Esophagus muscularis mucosa (tissue), 4 donors: ENCODE data around the gene DOCK11. TPM values are rescaled to one million over a fixed set of nuclear protein-coding genes. Genes with fewer than 3 reads are reported as not detected.
"Not testable (repeated sequence)": the region's sequence is repeated elsewhere in the genome, so short reads cannot be mapped to it uniquely, and the experiment has no call there.

Experiments
- DNase-seq: peaks from one replicate; pipeline ENCODE4 v3.0.0-alpha.2; 2017; ENCODE audit errors: extremely low spot score
- H3K27ac ChIP-seq, 4 donors: fragments of 200-600 bp; sonication (generic); replicated peaks in 1 of 4; 1 replicate in 3 of 4; 2 replicates in 1 of 4; pipeline ENCODE4 v1.5.1; 2016 to 2019; ENCODE audit warnings: mild to moderate bottlenecking in 1 of 4
- H3K27me3 ChIP-seq, 4 donors: fragments of 200-600 bp; sonication (generic); one replicate each; pipeline versions ENCODE4 v1.5.1 to v1.6.0; 2016 to 2019
- H3K36me3 ChIP-seq, 4 donors: fragments of 200-600 bp; sonication (generic); one replicate each; pipeline ENCODE4 v1.5.1; 2016 to 2019
- H3K4me1 ChIP-seq, 4 donors: fragments of 200-600 bp; sonication (generic); one replicate each; pipeline ENCODE4 v1.5.1; 2016 to 2019
- H3K4me3 ChIP-seq, 4 donors: fragments of 200-600 bp; sonication (generic); 1 replicate in 2 of 4; 2 replicates in 2 of 4; pipeline ENCODE4 v1.5.1; 2016 to 2019; ENCODE audit warnings: mild to moderate bottlenecking in 4 of 4, moderate library complexity in 1 of 4
- H3K9me3 ChIP-seq, 4 donors: fragments of 200-600 bp; sonication (generic); 1 replicate in 3 of 4; 2 replicates in 1 of 4; pipeline ENCODE4 v1.5.1; 2016 to 2019
- EP300 ChIP-seq: sonication (generic); formaldehyde crosslinking; IDR thresholded peaks from one replicate; pipeline ENCODE4 v1.6.1; 2017; ENCODE audit warnings: antibody characterized with exemption
- POLR2A ChIP-seq: fragments of 450-650 bp; IDR thresholded peaks from one replicate; pipeline ENCODE4 v1.6.1; 2017; ENCODE audit warnings: antibody characterized with exemption, moderate library complexity, mild to moderate bottlenecking, low read depth
- POLR2AphosphoS5 ChIP-seq, 2 donors: sonication (generic); formaldehyde crosslinking; IDR thresholded peaks; one replicate each; pipeline ENCODE4 v1.6.1; 2017; ENCODE audit warnings: antibody characterized with exemption in 2 of 2
- WGBS: methylation state at CpG from one replicate; pipeline ENCODE4 v1.1.5; 2018; 5-methylcytosine and 5-hydroxymethylcytosine counted together
- intact Hi-C: fragments of 100-400 bp; cut with DNase I; formaldehyde crosslinking; loops from one replicate; pipeline ENCODE4 v1.15.1; 2023
- total RNA-seq, 4 donors: library from RNA; depleted of rRNA; stranded (reverse); fragments of >200 nt; gene quantifications; one replicate each; pipeline versions ENCODE4 v1.1.0 to v1.2.1, GENCODE V29; 2016
- TF ChIP-seq, protein P1 (sequence below), 3 experiments: fragments of 200-600 bp in 2 of 3; fragments of 450-650 bp in 1 of 3; sonication (generic) in 2 of 3; IDR thresholded peaks; one replicate each; pipeline ENCODE4 v1.5.1; 2017 to 2019; ENCODE audit warnings: antibody characterized with exemption in 3 of 3, mild to moderate bottlenecking in 2 of 3, moderate library complexity in 1 of 3

The DOCK11 gene
- total RNA-seq, 4 donors from 2014 or later = 62.0 to 103 (median 64.7) TPM

DNA sequence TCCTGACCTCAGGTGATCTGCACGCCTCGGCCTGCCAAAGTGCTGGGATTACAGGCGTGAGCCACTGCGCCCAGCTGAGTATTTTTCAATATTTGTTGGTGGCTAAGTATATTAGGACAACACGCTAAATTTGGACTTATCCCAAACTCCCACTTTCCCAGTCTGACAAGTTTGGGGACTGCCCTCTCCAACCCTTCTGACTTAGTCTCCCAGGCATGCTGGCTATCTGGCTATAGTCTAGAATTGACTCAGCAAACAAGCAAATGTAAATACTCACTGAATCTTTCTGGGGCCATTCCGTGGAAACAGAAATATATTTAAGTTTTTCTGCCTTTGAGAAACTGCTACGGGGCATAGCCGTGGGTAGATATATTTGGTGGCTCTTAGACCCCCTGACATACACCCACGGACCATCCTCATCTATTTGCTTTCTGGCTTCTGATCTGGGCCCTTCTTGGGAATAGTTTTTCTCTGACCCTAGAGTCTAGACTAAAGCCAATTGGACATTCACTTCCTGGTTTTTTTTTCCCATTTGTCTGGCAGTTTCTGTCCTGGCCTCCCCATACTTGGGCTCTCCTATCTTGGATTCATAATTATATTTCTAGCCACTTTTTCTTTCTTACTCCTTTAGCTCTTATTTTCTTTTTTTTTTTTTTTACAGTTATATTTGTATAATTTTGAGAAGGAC lies 11.3 kb upstream of the DOCK11 start:
- H3K36me3 ChIP-seq = no peaks in the 10 kb centered on the region
- DNase-seq = no peak
- no peaks in the 10 kb centered on the region for H3K9me3 ChIP-seq
- H3K27me3 ChIP-seq = no peaks in the 10 kb centered on the region
- WGBS = 81% methylated on average over 9 of the region's 9 CpGs
- no peak overlapping the region for H3K27ac ChIP-seq
- H3K4me1 ChIP-seq = no peaks in the 10 kb centered on the region
- TF ChIP-seq POLR2AphosphoS5 (IDR thresholded peaks at IDR 0.05) (no peak), POLR2A (no peak), EP300 (no peak)
- TF ChIP-seq, protein P1, sequence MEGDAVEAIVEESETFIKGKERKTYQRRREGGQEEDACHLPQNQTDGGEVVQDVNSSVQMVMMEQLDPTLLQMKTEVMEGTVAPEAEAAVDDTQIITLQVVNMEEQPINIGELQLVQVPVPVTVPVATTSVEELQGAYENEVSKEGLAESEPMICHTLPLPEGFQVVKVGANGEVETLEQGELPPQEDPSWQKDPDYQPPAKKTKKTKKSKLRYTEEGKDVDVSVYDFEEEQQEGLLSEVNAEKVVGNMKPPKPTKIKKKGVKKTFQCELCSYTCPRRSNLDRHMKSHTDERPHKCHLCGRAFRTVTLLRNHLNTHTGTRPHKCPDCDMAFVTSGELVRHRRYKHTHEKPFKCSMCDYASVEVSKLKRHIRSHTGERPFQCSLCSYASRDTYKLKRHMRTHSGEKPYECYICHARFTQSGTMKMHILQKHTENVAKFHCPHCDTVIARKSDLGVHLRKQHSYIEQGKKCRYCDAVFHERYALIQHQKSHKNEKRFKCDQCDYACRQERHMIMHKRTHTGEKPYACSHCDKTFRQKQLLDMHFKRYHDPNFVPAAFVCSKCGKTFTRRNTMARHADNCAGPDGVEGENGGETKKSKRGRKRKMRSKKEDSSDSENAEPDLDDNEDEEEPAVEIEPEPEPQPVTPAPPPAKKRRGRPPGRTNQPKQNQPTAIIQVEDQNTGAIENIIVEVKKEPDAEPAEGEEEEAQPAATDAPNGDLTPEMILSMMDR (IDR thresholded peaks at IDR 0.05) = no peak
- H3K4me3 ChIP-seq = no peak overlapping the region
- intact Hi-C loops = no loop called here

DNA sequence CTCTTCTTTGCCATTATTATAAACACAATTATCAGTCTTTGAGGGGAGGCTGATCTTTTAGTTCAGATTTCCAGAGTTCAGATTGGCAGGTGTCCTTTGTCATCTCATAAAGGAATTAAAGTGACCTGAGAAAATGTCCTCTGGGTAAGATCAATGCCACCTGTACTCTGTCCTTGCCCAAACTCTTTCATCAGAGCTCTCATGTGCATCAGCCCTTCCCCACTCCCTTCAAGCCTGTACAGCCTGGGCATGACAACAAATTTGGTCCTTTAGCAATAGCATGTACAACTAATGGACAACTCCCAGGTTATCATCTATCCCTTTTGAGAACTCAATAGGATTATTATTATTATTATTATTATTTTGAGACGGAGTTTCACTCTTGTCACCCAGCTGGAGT lies 8.9 kb upstream of the DOCK11 start:
- not testable (repeated sequence) for H3K9me3 ChIP-seq

DNA sequence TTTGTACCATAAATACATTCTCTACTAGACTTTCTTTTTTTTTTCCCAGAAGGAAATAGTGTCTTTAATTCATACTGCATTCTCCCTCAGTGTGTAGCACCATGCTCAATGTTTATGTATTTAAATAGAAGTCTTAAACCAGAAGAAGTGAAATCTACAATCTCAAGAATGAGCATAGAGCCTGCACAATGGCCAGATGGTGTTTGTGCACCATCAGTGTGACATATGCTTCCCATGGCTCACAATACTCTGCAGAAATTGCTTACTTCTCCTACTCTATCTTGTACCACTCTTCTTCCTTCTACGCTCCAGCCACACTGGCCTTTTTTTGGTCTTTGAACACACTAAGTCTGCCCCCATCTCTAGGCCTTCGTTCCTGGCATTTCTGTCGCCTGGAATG lies 2.6 kb upstream of the DOCK11 start:
- TF ChIP-seq POLR2A (no peak), POLR2AphosphoS5 (IDR thresholded peaks at IDR 0.05) (no peak), EP300 (no peak)
- TF ChIP-seq, protein P1 (IDR thresholded peaks at IDR 0.05) = no peak
- no peak for DNase-seq

More for the DNA sequence above, 8.9 kb upstream of the DOCK11 start:
- H3K36me3 ChIP-seq, H3K4me3 ChIP-seq, intact Hi-C loops, H3K27me3 ChIP-seq, H3K4me1 ChIP-seq, DNase-seq, H3K27ac ChIP-seq: not testable (repeated sequence)
- WGBS = 85% methylated on average over 1 of the region's 1 CpG

DNA sequence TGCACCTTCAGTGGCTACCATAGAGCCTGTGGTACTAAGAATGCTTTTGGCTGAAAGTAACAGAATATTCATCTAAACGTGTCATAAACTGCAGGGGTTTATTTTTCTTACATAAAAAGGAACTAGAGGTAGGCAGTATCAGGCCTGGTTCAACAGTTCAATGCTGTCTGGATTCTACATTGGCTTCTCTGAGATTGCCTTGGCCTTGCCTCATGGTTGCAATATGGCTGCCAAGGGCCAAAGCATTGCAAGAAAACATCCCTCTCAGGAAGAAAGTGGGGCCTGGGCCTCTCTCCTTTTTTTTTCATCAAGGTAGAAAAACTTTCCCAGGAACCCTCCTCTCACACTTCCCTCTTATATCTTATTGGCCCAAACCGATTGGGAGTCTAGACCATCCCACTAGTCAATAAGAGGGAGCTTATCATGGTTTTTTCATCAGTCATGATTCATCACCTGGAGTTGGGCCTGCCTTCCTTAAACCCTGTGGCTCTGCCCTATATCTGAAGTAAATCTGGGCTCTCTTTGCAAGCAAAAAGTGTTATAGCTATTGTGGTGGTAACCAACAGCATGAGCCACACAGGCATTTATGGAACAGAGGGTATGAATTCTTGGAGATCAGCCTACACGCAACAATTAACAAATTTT lies 1.8 kb upstream of the DOCK11 start:
- Histone ChIP-seq H3K9me3 (no peaks in the 10 kb centered on the region), H3K27ac (peak overlapping the region in 2 of 4 donors; percentile 89 to 90), H3K4me1 (peaks cover 0 to 23% (median 18%) of the 10 kb centered on the region in 4 donors), H3K27me3 (peaks cover 0 to 3% (median 0%) of the 10 kb centered on the region in 4 donors), H3K4me3 (no peak overlapping the region), H3K36me3 (no peaks in the 10 kb centered on the region)
- DNase-seq = no peak
- TF ChIP-seq EP300 = no peak
- TF ChIP-seq POLR2AphosphoS5 (IDR thresholded peaks at IDR 0.05) = no peak
- TF ChIP-seq POLR2A = no peak
- TF ChIP-seq, protein P1 (IDR thresholded peaks at IDR 0.05) = no peak
- 59% methylated on average over 3 of the region's 3 CpGs for WGBS
- intact Hi-C loops = loop anchor here (10.0 kb wide), 1 partner anchor 81 kb away; no protein-coding TSS in a partner anchor

More for the DNA sequence above, 2.6 kb upstream of the DOCK11 start:
- Histone ChIP-seq H3K4me3 (no peak overlapping the region), H3K27me3 (peaks cover 0 to 3% (median 0%) of the 10 kb centered on the region in 4 donors), H3K4me1 (peaks cover 0 to 16% (median 11%) of the 10 kb centered on the region in 4 donors), H3K9me3 (no peaks in the 10 kb centered on the region), H3K36me3 (no peaks in the 10 kb centered on the region), H3K27ac (no peak overlapping the region)
- intact Hi-C loops = loop anchor here (10.0 kb wide), 1 partner anchor 82 kb away; no protein-coding TSS in a partner anchor
- 79% methylated on average over 3 of the region's 3 CpGs for WGBS

DNA sequence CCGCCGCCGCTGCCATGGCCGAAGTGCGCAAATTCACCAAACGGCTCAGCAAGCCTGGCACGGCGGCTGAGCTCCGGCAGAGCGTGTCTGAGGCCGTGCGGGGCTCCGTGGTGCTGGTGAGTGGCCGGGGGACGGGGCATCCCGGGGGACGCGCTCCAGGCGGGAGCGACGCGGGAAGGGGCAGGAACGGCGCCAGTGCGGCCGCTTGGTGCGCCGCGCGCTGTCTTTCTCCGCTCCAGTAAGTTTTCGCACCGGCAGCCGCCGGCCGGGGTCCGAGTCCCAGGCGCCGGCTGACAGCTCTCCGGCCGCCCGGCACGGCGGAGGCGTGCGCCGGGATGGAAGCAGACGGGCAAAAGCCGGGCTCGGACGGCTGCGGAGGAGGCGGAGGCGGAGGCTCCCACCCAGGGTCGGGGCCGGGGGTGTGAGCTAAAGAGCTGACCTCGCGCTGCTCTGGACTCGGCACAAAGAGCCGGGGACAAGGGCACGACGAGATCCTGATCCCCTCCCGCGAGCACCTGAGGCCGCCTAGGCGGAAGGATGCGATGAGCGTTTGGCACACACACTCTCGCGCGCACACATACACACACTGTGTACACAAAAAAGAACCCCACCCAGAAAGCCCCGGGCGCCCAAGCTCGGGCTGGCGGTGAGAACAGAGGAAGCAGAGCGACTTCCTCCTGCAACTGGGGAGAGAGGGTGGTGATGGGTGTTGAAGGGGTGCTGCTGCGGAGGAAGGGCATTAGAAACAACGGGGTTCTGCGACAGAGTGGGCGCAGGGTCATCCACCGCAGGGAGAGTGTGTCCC lies 545 bp downstream of the DOCK11 start:
- TF ChIP-seq EP300 = no peak
- peak in 1 of 2 donors; percentile 41 for TF ChIP-seq POLR2AphosphoS5 (IDR thresholded peaks at IDR 0.05)
- TF ChIP-seq POLR2A = no peak
- TF ChIP-seq, protein P1 (IDR thresholded peaks at IDR 0.05) = no peak
- WGBS = 28% methylated on average over 26 of the region's 81 CpGs
- H3K4me1 ChIP-seq = peaks cover 0 to 33% (median 25%) of the 10 kb centered on the region in 4 donors
- no peaks in the 10 kb centered on the region for H3K36me3 ChIP-seq
- H3K9me3 ChIP-seq = no peaks in the 10 kb centered on the region
- intact Hi-C loops = loop anchor here (10.0 kb wide), 1 partner anchor 79 kb away; no protein-coding TSS in a partner anchor
- H3K27me3 ChIP-seq = peaks cover 0 to 3% (median 0%) of the 10 kb centered on the region in 4 donors
- H3K4me3 ChIP-seq = peak overlapping the region; percentile 73 to 87 (median 80)
- H3K27ac ChIP-seq = peak overlapping the region; percentile 89 to 94 (median 90)
- DNase-seq = peak; percentile 92
